Stomach (tissue), 4 donors: Measurements from ENCODE around the gene PPP1R12B.

Experiments
- CTCF ChIP-seq, 7 experiments: fragments of 450-650 bp in 4 of 7; fragments of 200-600 bp in 3 of 7; sonication (generic) in 3 of 7; IDR thresholded peaks; one replicate each; pipeline ENCODE4 v1.5.1; 2016 to 2019; ENCODE audit warnings: antibody characterized with exemption in 7 of 7, control low read depth in 2 of 7, mild to moderate bottlenecking in 1 of 7
- POLR2A ChIP-seq, 4 donors: fragments of 450-650 bp; IDR thresholded peaks; one replicate each; pipeline ENCODE4 v1.6.1; 2016; ENCODE audit warnings: antibody characterized with exemption in 4 of 4, control low read depth in 2 of 4, mild to moderate bottlenecking in 1 of 4, moderate library complexity in 1 of 4
- POLR2AphosphoS5 ChIP-seq, 3 donors: sonication (generic); formaldehyde crosslinking; IDR thresholded peaks; one replicate each; pipeline ENCODE4 v1.6.1; 2016; ENCODE audit warnings: antibody characterized with exemption in 3 of 3

GRCh38 chr1:202361701-202362100 is 13.2 kb downstream of the PPP1R12B start:
- no peak for TF ChIP-seq POLR2A (IDR thresholded peaks at IDR 0.05)
- TF ChIP-seq CTCF (IDR thresholded peaks at IDR 0.05), result no peak
- TF ChIP-seq POLR2AphosphoS5 (IDR thresholded peaks at IDR 0.05), result no peak
